ENCODE data around the gene PIMREG. TPM values are rescaled to one million over a fixed set of nuclear protein-coding genes. Genes with fewer than 3 reads are reported as not detected.

The PIMREG gene
- polyA plus RNA-seq, 3 donors, result not detected

- Histone ChIP-seq H3K9me3 (replicated peaks in 1 of 2; ENCODE audit: control insufficient read depth in 1 of 2, insufficient read depth in 1 of 2, low read length in 2 of 2) (no peaks in the 10 kb centered on the region), H3K4me2 (replicated peaks; ENCODE audit: extremely low read depth, low read length, poor library complexity, severe bottlenecking) (no peak overlapping the region), H2AFZ (ENCODE audit: insufficient read depth, low read depth, low read length, poor library complexity, severe bottlenecking) (no peak overlapping the region), H4K20me1 (ENCODE audit: insufficient read depth, low read length) (no peaks in the 10 kb centered on the region), H3K9ac (ENCODE audit: insufficient read depth, low read length, poor library complexity, severe bottlenecking) (no peak overlapping the region), H3K27ac (ENCODE audit: low read depth in 1 of 2, low read length in 2 of 2) (no peak overlapping the region), H3K79me2 (ENCODE audit: insufficient read depth, low read length) (no peaks in the 10 kb centered on the region), H3K36me3 (replicated peaks in 1 of 2; ENCODE audit: control insufficient read depth in 1 of 2, insufficient read depth in 2 of 2, low read length in 2 of 2) (no peaks in the 10 kb centered on the region), H3K4me1 (ENCODE audit: control insufficient read depth in 1 of 2, insufficient read depth in 2 of 2, low read length in 2 of 2) (no peaks in the 10 kb centered on the region), H3K27me3 (ENCODE audit: control insufficient read depth in 2 of 2, insufficient read depth in 2 of 2, low read length in 2 of 2) (no peaks in the 10 kb centered on the region), H3K4me3 (replicated peaks in 1 of 3; ENCODE audit: low read depth in 2 of 3, low read length in 3 of 3) (no peak overlapping the region)
- Mint-ChIP-seq H3K4me3 (no peak overlapping the region), H3K27ac (no peak overlapping the region), H3K4me1 (no peaks in the 10 kb centered on the region), H3K9me3 (no peaks in the 10 kb centered on the region), H3K27me3 (ENCODE audit: low read depth in 3 of 3) (peaks cover 10 to 15% (median 13%) of the 10 kb centered on the region in 3 donors), H3K36me3 (no peaks in the 10 kb centered on the region)
- TF ChIP-seq, protein P1, sequence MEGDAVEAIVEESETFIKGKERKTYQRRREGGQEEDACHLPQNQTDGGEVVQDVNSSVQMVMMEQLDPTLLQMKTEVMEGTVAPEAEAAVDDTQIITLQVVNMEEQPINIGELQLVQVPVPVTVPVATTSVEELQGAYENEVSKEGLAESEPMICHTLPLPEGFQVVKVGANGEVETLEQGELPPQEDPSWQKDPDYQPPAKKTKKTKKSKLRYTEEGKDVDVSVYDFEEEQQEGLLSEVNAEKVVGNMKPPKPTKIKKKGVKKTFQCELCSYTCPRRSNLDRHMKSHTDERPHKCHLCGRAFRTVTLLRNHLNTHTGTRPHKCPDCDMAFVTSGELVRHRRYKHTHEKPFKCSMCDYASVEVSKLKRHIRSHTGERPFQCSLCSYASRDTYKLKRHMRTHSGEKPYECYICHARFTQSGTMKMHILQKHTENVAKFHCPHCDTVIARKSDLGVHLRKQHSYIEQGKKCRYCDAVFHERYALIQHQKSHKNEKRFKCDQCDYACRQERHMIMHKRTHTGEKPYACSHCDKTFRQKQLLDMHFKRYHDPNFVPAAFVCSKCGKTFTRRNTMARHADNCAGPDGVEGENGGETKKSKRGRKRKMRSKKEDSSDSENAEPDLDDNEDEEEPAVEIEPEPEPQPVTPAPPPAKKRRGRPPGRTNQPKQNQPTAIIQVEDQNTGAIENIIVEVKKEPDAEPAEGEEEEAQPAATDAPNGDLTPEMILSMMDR (IDR thresholded peaks at IDR 0.05), result no peak
- intact Hi-C loops (cut with micrococcal nuclease), result loop anchor here in 1 of 2 donors (10.0 kb wide), 1 partner anchor 168 kb away; the partner anchor contains the start of genes KIAA0753 and TXNDC17
- DNase-seq, result no peak
- WGBS (ENCODE audit: insufficient coverage), result 91% methylated on average over 8 of the region's 10 CpGs
Observed at GRCh38 chr17:6476810-6477179, 32.5 kb downstream of the PIMREG start.

DNA sequence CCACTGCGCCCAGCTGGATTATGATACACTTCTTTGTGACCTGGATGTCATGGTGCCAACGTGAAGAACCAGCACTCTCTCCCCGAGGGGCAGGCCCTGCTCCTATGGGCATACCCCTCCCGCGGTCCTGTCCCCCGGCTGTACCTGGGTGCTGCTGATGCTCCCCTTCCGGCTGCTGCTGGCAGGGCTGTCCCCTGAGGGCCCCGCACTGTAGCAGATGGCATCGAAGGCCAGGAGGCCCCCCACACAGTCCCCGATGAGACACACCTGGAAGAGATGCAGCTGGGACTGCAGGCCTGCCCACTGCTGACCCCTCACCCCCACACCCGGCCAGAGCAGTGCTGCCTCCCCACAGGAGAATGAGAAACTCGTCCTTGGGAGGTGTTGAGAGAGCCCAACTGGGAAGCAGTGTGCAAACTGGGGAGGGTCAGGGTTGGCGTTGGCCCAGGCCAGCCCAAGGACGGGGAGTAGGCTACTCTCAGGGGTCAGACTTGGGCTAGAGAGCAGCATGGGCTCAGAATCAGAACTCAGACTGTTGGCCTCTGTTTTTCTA lies 33.7 kb downstream of the PIMREG start:
- no peak for DNase-seq
- WGBS (ENCODE audit: insufficient coverage), result 94% methylated on average over 13 of the region's 14 CpGs
- no peaks in the 10 kb centered on the region for H3K4me1 Mint-ChIP-seq
- H3K27ac Mint-ChIP-seq, result no peak overlapping the region
- no peaks in the 10 kb centered on the region for H3K27me3 ChIP-seq (ENCODE audit: control insufficient read depth in 2 of 2, insufficient read depth in 2 of 2, low read length in 2 of 2)
- no peak overlapping the region for H3K4me2 ChIP-seq (replicated peaks; ENCODE audit: extremely low read depth, low read length, poor library complexity, severe bottlenecking)
- H3K4me1 ChIP-seq (ENCODE audit: control insufficient read depth in 1 of 2, insufficient read depth in 2 of 2, low read length in 2 of 2), result no peaks in the 10 kb centered on the region
- H3K4me3 ChIP-seq (replicated peaks in 1 of 3; ENCODE audit: low read depth in 2 of 3, low read length in 3 of 3), result no peak overlapping the region
- no peaks in the 10 kb centered on the region for H4K20me1 ChIP-seq (ENCODE audit: insufficient read depth, low read length)
- peaks cover 9 to 16% (median 13%) of the 10 kb centered on the region in 3 donors for H3K27me3 Mint-ChIP-seq (ENCODE audit: low read depth in 3 of 3)
- no peak overlapping the region for H3K27ac ChIP-seq (ENCODE audit: low read depth in 1 of 2, low read length in 2 of 2)
- H3K9me3 Mint-ChIP-seq, result no peaks in the 10 kb centered on the region
- no peaks in the 10 kb centered on the region for H3K79me2 ChIP-seq (ENCODE audit: insufficient read depth, low read length)
- H3K36me3 Mint-ChIP-seq, result no peaks in the 10 kb centered on the region
- no peaks in the 10 kb centered on the region for H3K9me3 ChIP-seq (replicated peaks in 1 of 2; ENCODE audit: control insufficient read depth in 1 of 2, insufficient read depth in 1 of 2, low read length in 2 of 2)
- H3K4me3 Mint-ChIP-seq, result no peak overlapping the region
- no peak overlapping the region for H2AFZ ChIP-seq (ENCODE audit: insufficient read depth, low read depth, low read length, poor library complexity, severe bottlenecking)
- no peak overlapping the region for H3K9ac ChIP-seq (ENCODE audit: insufficient read depth, low read length, poor library complexity, severe bottlenecking)
- TF ChIP-seq, protein P1 (IDR thresholded peaks at IDR 0.05), result no peak
- intact Hi-C loops (cut with micrococcal nuclease), result loop anchor here in 1 of 2 donors (10.0 kb wide), 1 partner anchor 167 kb away; the partner anchor contains the start of genes KIAA0753 and TXNDC17
- H3K36me3 ChIP-seq (replicated peaks in 1 of 2; ENCODE audit: control insufficient read depth in 1 of 2, insufficient read depth in 2 of 2, low read length in 2 of 2), result no peaks in the 10 kb centered on the region
